Epithelial cell of esophagus (primary cell): ENCODE results near the gene SAMD14.
A peak's percentile ranks its signal among the peaks of the same experiment; 100 is the strongest.

ENCODE experiments used
- DNase-seq: peaks from one replicate; pipeline ENCODE4 v3.0.0; 2010; ENCODE audit warnings: low read depth
- H3K4me3 ChIP-seq: 2 replicates; pipeline ENCODE4 v1.5.1; 2011; ENCODE audit warnings: mild to moderate bottlenecking, low read length, control low read depth
- CTCF ChIP-seq: IDR thresholded peaks from 2 replicates; pipeline ENCODE4 v1.5.1; 2011; ENCODE audit warnings: low read depth, mild to moderate bottlenecking, low read length, control low read depth, inconsistent platforms; ENCODE audit not compliant: insufficient read depth; ENCODE audit errors: missing control alignments

The SAMD14 gene

GRCh38 chr17:50141745-50142110, 11.8 kb upstream of the SAMD14 start:
- no peak for TF ChIP-seq CTCF
- H3K4me3 ChIP-seq = no peak overlapping the region
- DNase-seq = no peak

- no peak overlapping the region for H3K4me3 ChIP-seq
- no peak for TF ChIP-seq CTCF
- no peak for DNase-seq
These were observed 11.2 kb upstream of the SAMD14 start for GRCh38 chr17:50141026-50141744.

- H3K4me3 ChIP-seq = no peak overlapping the region
- DNase-seq = peak; percentile 81
- peak; percentile 89 for TF ChIP-seq CTCF
These were observed 10.3 kb upstream of the SAMD14 start for GRCh38 chr17:50139950-50140885.

GRCh38 chr17:50139185-50139783, 9.3 kb upstream of the SAMD14 start:
- no peak overlapping the region for H3K4me3 ChIP-seq
- no peak for TF ChIP-seq CTCF
- DNase-seq = no peak

- no peak for TF ChIP-seq CTCF
- DNase-seq = no peak
- no peak overlapping the region for H3K4me3 ChIP-seq
These were observed 7.1 kb upstream of the SAMD14 start for GRCh38 chr17:50137042-50137441.

- no peak for TF ChIP-seq CTCF
- no peak for DNase-seq
- H3K4me3 ChIP-seq = no peak overlapping the region
These were observed 6.2 kb upstream of the SAMD14 start for GRCh38 chr17:50136096-50136687.
